Measurements from ENCODE around the gene IFI6. TPM values are rescaled to one million over a fixed set of nuclear protein-coding genes. Genes with fewer than 3 reads are reported as not detected.
"Not testable (repeated sequence)": the region's sequence is repeated elsewhere in the genome, so short reads cannot be mapped to it uniquely, and the experiment has no call there.

Gene IFI6
- total and polyA plus RNA-seq, 2 donors (not counting 1 experiment from before 2014, with no cell fraction given) = 43.7 to 68.4 TPM

DNA sequence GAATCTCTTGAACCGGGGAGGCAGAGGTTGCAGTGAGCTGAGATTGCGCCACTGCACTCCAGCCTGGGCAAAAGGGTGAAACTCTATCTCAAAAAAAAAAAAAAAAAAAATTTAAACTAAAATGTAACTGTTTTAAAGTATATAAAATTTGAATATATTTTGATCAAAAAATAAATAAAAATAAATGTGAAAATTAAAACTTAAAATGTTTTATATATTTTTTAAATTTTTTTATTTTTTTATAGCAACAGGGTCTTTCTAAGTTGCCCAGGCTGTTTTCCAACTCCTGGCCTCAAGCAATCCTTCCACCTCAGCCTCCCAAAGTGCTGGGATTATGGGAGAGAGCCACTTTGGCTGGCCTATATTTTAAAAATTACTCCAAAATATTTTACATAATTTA, 38.6 kb upstream of the IFI6 start:
- DNase-seq (ENCODE audit: low read depth in 2 of 2) = no peak
- Histone ChIP-seq H3K4me3 (replicated peaks in 1 of 4; ENCODE audit: control extremely low read depth in 1 of 4, insufficient read depth in 1 of 4, low read depth in 3 of 4, low read length in 4 of 4) (no peak overlapping the region), H3K36me3 (ENCODE audit: control insufficient read depth, insufficient read depth, low read length) (no peaks in the 10 kb centered on the region), H3K9ac (ENCODE audit: insufficient read depth, low read length) (no peak overlapping the region), H4K20me1 (ENCODE audit: control insufficient read depth, extremely low read depth, insufficient read depth, low read length) (no peaks in the 10 kb centered on the region), H3K9me3 (ENCODE audit: control insufficient read depth, insufficient read depth, low read depth, low read length) (no peaks in the 10 kb centered on the region), H3K4me2 (ENCODE audit: extremely low read depth, insufficient read depth, low read length) (no peak overlapping the region), H2AFZ (ENCODE audit: low read length) (no peak overlapping the region), H3K27ac (ENCODE audit: insufficient read depth, low read length) (no peak overlapping the region), H3K4me1 (ENCODE audit: control insufficient read depth, extremely low read depth, insufficient read depth, low read length) (no peaks in the 10 kb centered on the region), H3K79me2 (ENCODE audit: control insufficient read depth, insufficient read depth, low read length) (no peaks in the 10 kb centered on the region), H3K27me3 (ENCODE audit: control insufficient read depth, insufficient read depth, low read length) (peaks cover 2% of the 10 kb centered on the region)
- TF ChIP-seq, protein P1, sequence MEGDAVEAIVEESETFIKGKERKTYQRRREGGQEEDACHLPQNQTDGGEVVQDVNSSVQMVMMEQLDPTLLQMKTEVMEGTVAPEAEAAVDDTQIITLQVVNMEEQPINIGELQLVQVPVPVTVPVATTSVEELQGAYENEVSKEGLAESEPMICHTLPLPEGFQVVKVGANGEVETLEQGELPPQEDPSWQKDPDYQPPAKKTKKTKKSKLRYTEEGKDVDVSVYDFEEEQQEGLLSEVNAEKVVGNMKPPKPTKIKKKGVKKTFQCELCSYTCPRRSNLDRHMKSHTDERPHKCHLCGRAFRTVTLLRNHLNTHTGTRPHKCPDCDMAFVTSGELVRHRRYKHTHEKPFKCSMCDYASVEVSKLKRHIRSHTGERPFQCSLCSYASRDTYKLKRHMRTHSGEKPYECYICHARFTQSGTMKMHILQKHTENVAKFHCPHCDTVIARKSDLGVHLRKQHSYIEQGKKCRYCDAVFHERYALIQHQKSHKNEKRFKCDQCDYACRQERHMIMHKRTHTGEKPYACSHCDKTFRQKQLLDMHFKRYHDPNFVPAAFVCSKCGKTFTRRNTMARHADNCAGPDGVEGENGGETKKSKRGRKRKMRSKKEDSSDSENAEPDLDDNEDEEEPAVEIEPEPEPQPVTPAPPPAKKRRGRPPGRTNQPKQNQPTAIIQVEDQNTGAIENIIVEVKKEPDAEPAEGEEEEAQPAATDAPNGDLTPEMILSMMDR (conservative IDR thresholded peaks at IDR 0.05 in 1 of 2, IDR thresholded peaks at IDR 0.05 in 1 of 2; ENCODE audit: low read depth in 1 of 2, low read length in 2 of 2) = no peak
- TF ChIP-seq EZH2 (IDR thresholded peaks at IDR 0.05; ENCODE audit: low read length, missing control alignments) = no peak

DNA sequence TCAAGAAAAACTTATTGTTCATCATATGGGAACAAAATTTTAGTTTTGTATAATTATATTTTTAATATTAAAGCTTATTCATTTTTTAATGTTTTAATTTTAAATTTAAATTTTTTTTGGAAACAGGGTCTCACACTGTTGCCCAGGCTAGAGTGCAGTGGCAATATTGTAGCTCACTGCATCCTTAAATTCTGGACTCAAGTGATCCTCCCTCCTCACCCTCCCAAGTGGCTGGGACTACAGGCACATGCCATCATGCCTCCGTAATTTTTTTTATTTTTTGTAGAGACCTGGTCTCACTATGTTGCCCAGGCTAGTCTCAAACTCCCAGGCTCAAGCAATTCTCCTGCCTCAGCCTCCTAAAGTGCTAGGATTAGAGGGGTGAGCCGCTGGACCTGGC, 33.6 kb upstream of the IFI6 start:
- DNase-seq (ENCODE audit: low read depth in 2 of 2) = no peak
- Histone ChIP-seq H3K9me3 (ENCODE audit: control insufficient read depth, insufficient read depth, low read depth, low read length) (no peaks in the 10 kb centered on the region), H3K27ac (ENCODE audit: insufficient read depth, low read length) (no peak overlapping the region), H3K4me2 (ENCODE audit: extremely low read depth, insufficient read depth, low read length) (no peak overlapping the region), H3K4me1 (ENCODE audit: control insufficient read depth, extremely low read depth, insufficient read depth, low read length) (no peaks in the 10 kb centered on the region), H3K4me3 (replicated peaks in 1 of 4; ENCODE audit: control extremely low read depth in 1 of 4, insufficient read depth in 1 of 4, low read depth in 3 of 4, low read length in 4 of 4) (no peak overlapping the region), H2AFZ (ENCODE audit: low read length) (no peak overlapping the region), H3K9ac (ENCODE audit: insufficient read depth, low read length) (no peak overlapping the region), H3K36me3 (ENCODE audit: control insufficient read depth, insufficient read depth, low read length) (no peaks in the 10 kb centered on the region), H4K20me1 (ENCODE audit: control insufficient read depth, extremely low read depth, insufficient read depth, low read length) (no peaks in the 10 kb centered on the region), H3K27me3 (ENCODE audit: control insufficient read depth, insufficient read depth, low read length) (no peaks in the 10 kb centered on the region), H3K79me2 (ENCODE audit: control insufficient read depth, insufficient read depth, low read length) (no peaks in the 10 kb centered on the region)
- TF ChIP-seq, protein P1 (conservative IDR thresholded peaks at IDR 0.05 in 1 of 2, IDR thresholded peaks at IDR 0.05 in 1 of 2; ENCODE audit: low read depth in 1 of 2, low read length in 2 of 2) = no peak
- TF ChIP-seq EZH2 (IDR thresholded peaks at IDR 0.05; ENCODE audit: low read length, missing control alignments) = no peak

DNA sequence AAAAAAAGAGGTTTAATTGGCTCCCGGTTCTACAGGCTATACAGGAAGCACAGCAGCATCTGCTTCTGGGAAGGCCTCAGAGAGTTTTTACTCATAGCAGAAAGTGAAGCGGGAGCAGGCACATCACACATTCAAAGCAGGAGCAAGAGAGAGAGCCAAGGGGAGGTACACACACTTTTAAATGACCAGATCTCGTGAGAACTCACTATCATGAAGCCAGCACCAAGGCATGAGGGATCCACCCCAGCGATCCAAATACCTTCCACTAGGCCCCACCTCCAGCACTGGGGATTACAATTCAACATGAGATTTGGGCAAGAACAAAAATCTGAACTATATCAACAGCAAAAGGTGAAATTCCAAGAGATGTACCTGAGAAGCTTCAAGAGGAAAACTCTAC, 33.0 kb upstream of the IFI6 start:
- H4K20me1 ChIP-seq (ENCODE audit: control insufficient read depth, extremely low read depth, insufficient read depth, low read length) = no peaks in the 10 kb centered on the region

DNA sequence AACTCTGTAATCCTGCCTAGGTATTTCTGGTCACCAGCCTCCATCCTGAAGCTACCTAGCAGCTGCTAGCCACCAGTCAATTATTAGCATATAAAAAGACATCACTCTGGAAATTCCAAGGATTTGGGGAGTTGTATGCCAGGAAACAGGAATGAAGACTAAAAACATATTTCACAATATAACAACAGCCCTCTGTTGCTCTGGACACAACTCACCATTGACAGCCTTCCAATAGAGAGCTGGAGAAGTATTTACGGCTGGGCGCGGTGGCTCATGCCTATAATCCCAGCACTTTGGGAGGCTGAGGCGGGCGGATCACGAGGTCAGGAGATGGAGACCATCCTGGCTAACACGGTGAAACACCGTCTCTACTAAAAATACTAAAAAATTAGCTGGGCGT, 24.8 kb upstream of the IFI6 start:
- H3K27ac ChIP-seq (ENCODE audit: insufficient read depth, low read length); H3K4me1 ChIP-seq (ENCODE audit: control insufficient read depth, extremely low read depth, insufficient read depth, low read length); H3K27me3 ChIP-seq (ENCODE audit: control insufficient read depth, insufficient read depth, low read length); DNase-seq (ENCODE audit: low read depth in 2 of 2); H3K9me3 ChIP-seq (ENCODE audit: control insufficient read depth, insufficient read depth, low read depth, low read length); H4K20me1 ChIP-seq (ENCODE audit: control insufficient read depth, extremely low read depth, insufficient read depth, low read length); H3K36me3 ChIP-seq (ENCODE audit: control insufficient read depth, insufficient read depth, low read length); H3K9ac ChIP-seq (ENCODE audit: insufficient read depth, low read length); H3K4me2 ChIP-seq (ENCODE audit: extremely low read depth, insufficient read depth, low read length); H3K4me3 ChIP-seq (replicated peaks in 1 of 4; ENCODE audit: control extremely low read depth in 1 of 4, insufficient read depth in 1 of 4, low read depth in 3 of 4, low read length in 4 of 4); H3K79me2 ChIP-seq (ENCODE audit: control insufficient read depth, insufficient read depth, low read length); H2AFZ ChIP-seq (ENCODE audit: low read length): not testable (repeated sequence)

More for the DNA sequence above, 33.0 kb upstream of the IFI6 start:
- no peak overlapping the region for H3K4me3 ChIP-seq (replicated peaks in 1 of 4; ENCODE audit: control extremely low read depth in 1 of 4, insufficient read depth in 1 of 4, low read depth in 3 of 4, low read length in 4 of 4)
- no peaks in the 10 kb centered on the region for H3K27me3 ChIP-seq (ENCODE audit: control insufficient read depth, insufficient read depth, low read length)
- no peak for DNase-seq (ENCODE audit: low read depth in 2 of 2)
- H3K9ac ChIP-seq (ENCODE audit: insufficient read depth, low read length) = no peak overlapping the region
- no peak overlapping the region for H2AFZ ChIP-seq (ENCODE audit: low read length)
- H3K79me2 ChIP-seq (ENCODE audit: control insufficient read depth, insufficient read depth, low read length) = no peaks in the 10 kb centered on the region
- no peaks in the 10 kb centered on the region for H3K9me3 ChIP-seq (ENCODE audit: control insufficient read depth, insufficient read depth, low read depth, low read length)
- H3K36me3 ChIP-seq (ENCODE audit: control insufficient read depth, insufficient read depth, low read length) = no peaks in the 10 kb centered on the region
- H3K4me1 ChIP-seq (ENCODE audit: control insufficient read depth, extremely low read depth, insufficient read depth, low read length) = no peaks in the 10 kb centered on the region
- no peak overlapping the region for H3K27ac ChIP-seq (ENCODE audit: insufficient read depth, low read length)
- no peak for TF ChIP-seq EZH2 (IDR thresholded peaks at IDR 0.05; ENCODE audit: low read length, missing control alignments)
- TF ChIP-seq, protein P1 (conservative IDR thresholded peaks at IDR 0.05 in 1 of 2, IDR thresholded peaks at IDR 0.05 in 1 of 2; ENCODE audit: low read depth in 1 of 2, low read length in 2 of 2) = no peak
- H3K4me2 ChIP-seq (ENCODE audit: extremely low read depth, insufficient read depth, low read length) = no peak overlapping the region

All from fibroblast of lung (primary cell).